Measurements from ENCODE around the gene SLC25A6. TPM values are rescaled to one million over a fixed set of nuclear protein-coding genes. Genes with fewer than 3 reads are reported as not detected.

Gene SLC25A6
- total RNA-seq (2022) (319 and 463 TPM in 2 replicates), Bru-seq, nascent RNA (percentile 94 among the genes with signal in this experiment), BruChase-seq, experiment 1, labeled RNA remaining after a 6-hour chase (percentile 96 among the genes with signal in this experiment), BruChase-seq, experiment 2, labeled RNA remaining after a 2-hour chase (percentile 91 among the genes with signal in this experiment)
- long read RNA-seq, transcript SLC25A6-201 (4 exons, 2,062 nt) = major isoform, 746 of 1,679 reads
- long read RNA-seq, partial matches to known transcripts = 30 of 1,679 reads
- long read RNA-seq, other reads (novel, unspliced or antisense) = 903 of 1,679 reads

- Mint-ChIP-seq H3K9me3 (ENCODE audit: unreplicated experiment) (peaks cover 9% of the 10 kb centered on the region), H3K27ac (ENCODE audit: low read depth, unreplicated experiment) (peak within 1 kb of the TSS; percentile 96), H3K4me3 (ENCODE audit: unreplicated experiment) (peak within 1 kb of the TSS; percentile 93), H3K27me3 (ENCODE audit: insufficient read depth, unreplicated experiment) (no peaks in the 10 kb centered on the region), H3K36me3 (ENCODE audit: insufficient read depth, unreplicated experiment) (peaks cover 66% of the 10 kb centered on the region), H3K4me1 (ENCODE audit: insufficient read depth, unreplicated experiment) (peaks cover 27% of the 10 kb centered on the region)
- BruUV-seq (replicated peaks) = TSS peak; percentile 68
- intact Hi-C loops (cut with micrococcal nuclease) = loop anchor here (2.0 to 10.0 kb wide), 2 partner anchors 61 to 147 kb away; partner anchors contain the start of gene ASMTL
- CTCF ChIA-PET = no interaction called here
- POLR2A ChIA-PET = no interaction called here
- no peak for TF ChIP-seq CTCF (IDR thresholded peaks at IDR 0.05; ENCODE audit: unreplicated experiment)
- peak; percentile 96 for DNase-seq (ENCODE audit: unreplicated experiment)
Observed at GRCh38 chrX:1391707-1392375, at the start of gene SLC25A6. Gene SLC25A6, minus strand, starts transcription at chrX:1392113. Its CDS starts 104 bp downstream, at chrX:1392009.

DNA sequence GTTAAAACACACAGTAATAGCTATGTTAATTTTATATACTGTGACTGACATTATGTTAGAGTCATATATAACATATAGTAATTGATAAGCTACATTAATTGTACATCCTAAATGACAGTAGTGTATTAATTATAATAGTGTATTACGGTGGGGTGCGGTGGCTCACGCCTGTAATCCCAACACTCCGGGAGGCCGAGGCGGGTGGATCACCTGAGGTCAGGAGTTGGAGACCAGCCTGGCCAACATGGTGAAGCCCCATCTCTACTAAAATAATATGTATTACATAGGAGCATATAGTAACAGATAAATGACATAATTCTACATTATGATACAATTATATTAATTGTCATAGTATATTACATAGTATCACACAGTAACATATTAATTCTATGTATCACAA, 48.6 kb upstream of the SLC25A6 start:
- peaks cover 53% of the 10 kb centered on the region for H3K36me3 Mint-ChIP-seq (ENCODE audit: insufficient read depth, unreplicated experiment)
- TF ChIP-seq CTCF (IDR thresholded peaks at IDR 0.05; ENCODE audit: unreplicated experiment) = no peak
- CTCF ChIA-PET = no interaction called here
- no peak for DNase-seq (ENCODE audit: unreplicated experiment)
- H3K4me1 Mint-ChIP-seq (ENCODE audit: insufficient read depth, unreplicated experiment) = no peaks in the 10 kb centered on the region
- H3K27me3 Mint-ChIP-seq (ENCODE audit: insufficient read depth, unreplicated experiment) = no peaks in the 10 kb centered on the region
- intact Hi-C loops (cut with micrococcal nuclease) = no loop called here
- no TSS peak for BruUV-seq (replicated peaks)
- peaks cover 9% of the 10 kb centered on the region for H3K9me3 Mint-ChIP-seq (ENCODE audit: unreplicated experiment)
- H3K27ac Mint-ChIP-seq (ENCODE audit: low read depth, unreplicated experiment) = no peak overlapping the region
- POLR2A ChIA-PET = no interaction called here
- H3K4me3 Mint-ChIP-seq (ENCODE audit: unreplicated experiment) = no peak overlapping the region

DNA sequence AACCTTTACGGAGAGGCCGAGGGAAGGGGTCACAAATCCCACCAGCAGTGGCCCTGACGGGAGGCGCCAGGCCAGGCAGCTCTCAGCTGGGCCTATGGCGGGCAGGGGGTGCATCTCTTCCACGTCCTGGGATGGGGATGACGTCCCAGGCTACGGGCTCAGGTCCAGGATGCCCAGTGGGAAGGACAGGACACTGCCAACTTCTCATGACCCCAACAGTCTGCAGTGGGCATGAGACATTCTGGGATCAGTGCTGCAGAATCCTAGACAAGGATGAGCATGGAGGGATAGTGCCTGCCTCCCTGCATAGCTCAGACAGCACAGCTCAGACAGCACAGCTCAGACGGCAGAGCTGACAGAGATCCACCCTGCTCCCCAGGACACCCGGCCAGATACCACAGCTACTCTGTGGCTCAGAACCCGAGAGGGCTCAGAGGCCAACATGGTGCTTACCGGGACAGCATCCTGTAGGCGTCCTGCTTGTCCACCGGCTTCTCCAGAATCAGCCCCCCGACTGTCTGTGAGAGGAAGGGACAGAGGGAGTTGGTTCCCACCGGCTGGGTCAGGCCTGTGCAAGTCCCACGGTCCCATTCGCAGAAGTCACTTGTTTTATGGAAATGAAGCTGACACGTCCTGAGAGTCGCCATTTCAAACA, 43.5 kb upstream of the SLC25A6 start:
- BruUV-seq (replicated peaks) = no TSS peak
- no peak overlapping the region for H3K27ac Mint-ChIP-seq (ENCODE audit: low read depth, unreplicated experiment)
- CTCF ChIA-PET = no interaction called here
- intact Hi-C loops (cut with micrococcal nuclease) = no loop called here
- TF ChIP-seq CTCF (IDR thresholded peaks at IDR 0.05; ENCODE audit: unreplicated experiment) = no peak
- H3K27me3 Mint-ChIP-seq (ENCODE audit: insufficient read depth, unreplicated experiment) = no peaks in the 10 kb centered on the region
- no peak overlapping the region for H3K4me3 Mint-ChIP-seq (ENCODE audit: unreplicated experiment)
- POLR2A ChIA-PET = no interaction called here
- no peaks in the 10 kb centered on the region for H3K9me3 Mint-ChIP-seq (ENCODE audit: unreplicated experiment)
- no peak for DNase-seq (ENCODE audit: unreplicated experiment)
- peaks cover 64% of the 10 kb centered on the region for H3K36me3 Mint-ChIP-seq (ENCODE audit: insufficient read depth, unreplicated experiment)
- H3K4me1 Mint-ChIP-seq (ENCODE audit: insufficient read depth, unreplicated experiment) = no peaks in the 10 kb centered on the region

GRCh38 chrX:1434871-1435240, 42.9 kb upstream of the SLC25A6 start:
- intact Hi-C loops (cut with micrococcal nuclease) = no loop called here
- BruUV-seq (replicated peaks) = no TSS peak
- no peak for TF ChIP-seq CTCF (IDR thresholded peaks at IDR 0.05; ENCODE audit: unreplicated experiment)
- no peaks in the 10 kb centered on the region for H3K4me1 Mint-ChIP-seq (ENCODE audit: insufficient read depth, unreplicated experiment)
- no peak for DNase-seq (ENCODE audit: unreplicated experiment)
- H3K36me3 Mint-ChIP-seq (ENCODE audit: insufficient read depth, unreplicated experiment) = peaks cover 58% of the 10 kb centered on the region
- CTCF ChIA-PET = no interaction called here
- no peaks in the 10 kb centered on the region for H3K27me3 Mint-ChIP-seq (ENCODE audit: insufficient read depth, unreplicated experiment)
- POLR2A ChIA-PET = no interaction called here
- no peaks in the 10 kb centered on the region for H3K9me3 Mint-ChIP-seq (ENCODE audit: unreplicated experiment)
- no peak overlapping the region for H3K4me3 Mint-ChIP-seq (ENCODE audit: unreplicated experiment)
- H3K27ac Mint-ChIP-seq (ENCODE audit: low read depth, unreplicated experiment) = no peak overlapping the region

All from MCF 10A (cell line).